HT-29 (cell line): ENCODE measurements around the gene PCSK4. TPM values are rescaled to one million over a fixed set of nuclear protein-coding genes. Genes with fewer than 3 reads are reported as not detected.
"Not testable (repeated sequence)": the region's sequence is repeated elsewhere in the genome, so short reads cannot be mapped to it uniquely, and the experiment has no call there.

ENCODE experiments used
- DNase-seq: peaks from one replicate; pipeline ENCODE4 v3.0.0-alpha.2; 2015; ENCODE audit warnings: low spot score
- total RNA-seq: library from RNA; depleted of rRNA; stranded (reverse); fragments of >200 nt; shearing (Covaris generic); gene quantifications from 2 replicates; pipeline ENCODE4 v1.2.3, GENCODE V29; 2014

The PCSK4 gene
- total RNA-seq, 1 experiment from 2014 or later = 2.1 TPM

GRCh38 chr19:1505012-1505411, 14.9 kb upstream of the PCSK4 start:
- no peak for DNase-seq

GRCh38 chr19:1503925-1504773, 14.0 kb upstream of the PCSK4 start:
- no peak for DNase-seq

- no peak for DNase-seq
These were observed 13.2 kb upstream of the PCSK4 start for GRCh38 chr19:1503089-1503924.

- DNase-seq = no peak
These were observed 12.4 kb upstream of the PCSK4 start for GRCh38 chr19:1502433-1503088.

- DNase-seq = peak; percentile 62
These were observed 11.0 kb upstream of the PCSK4 start for GRCh38 chr19:1501200-1501595.

- DNase-seq = not testable (repeated sequence)
These were observed 9.1 kb upstream of the PCSK4 start for GRCh38 chr19:1499231-1499630.

GRCh38 chr19:1497578-1498235, 7.6 kb upstream of the PCSK4 start:
- DNase-seq = no peak

- DNase-seq = no peak
These were observed 6.8 kb upstream of the PCSK4 start for GRCh38 chr19:1496714-1497577.

GRCh38 chr19:1495799-1496713, 5.9 kb upstream of the PCSK4 start:
- no peak for DNase-seq

- no peak for DNase-seq
These were observed 5.1 kb upstream of the PCSK4 start for GRCh38 chr19:1495051-1495798.

- DNase-seq = no peak
These were observed 4.1 kb upstream of the PCSK4 start for GRCh38 chr19:1494115-1494815.

GRCh38 chr19:1492474-1493006, 2.4 kb upstream of the PCSK4 start:
- peak; percentile 43 for DNase-seq

- no peak for DNase-seq
These were observed 1.7 kb upstream of the PCSK4 start for GRCh38 chr19:1491849-1492170.

- no peak for DNase-seq
These were observed 1.1 kb upstream of the PCSK4 start, which contains the start of gene REEP6 for GRCh38 chr19:1491114-1491848. Gene REEP6 (plus strand): TSS chr19:1491181. CDS start chr19:1491270, 89 bp downstream.

- no peak for DNase-seq
These were observed 463 bp downstream of the PCSK4 start for GRCh38 chr19:1489463-1490310.

- DNase-seq = no peak
These were observed 1.9 kb downstream of the PCSK4 start for GRCh38 chr19:1488282-1488601.
